GM18526 (cell line): ENCODE data around the gene RAB19.

Experiments used
- POLR2A ChIP-seq: IDR thresholded peaks from 3 replicates; pipeline ENCODE4 v1.6.1; 2011; ENCODE audit not compliant: insufficient read length; ENCODE audit errors: extremely low read depth

Gene RAB19

DNA sequence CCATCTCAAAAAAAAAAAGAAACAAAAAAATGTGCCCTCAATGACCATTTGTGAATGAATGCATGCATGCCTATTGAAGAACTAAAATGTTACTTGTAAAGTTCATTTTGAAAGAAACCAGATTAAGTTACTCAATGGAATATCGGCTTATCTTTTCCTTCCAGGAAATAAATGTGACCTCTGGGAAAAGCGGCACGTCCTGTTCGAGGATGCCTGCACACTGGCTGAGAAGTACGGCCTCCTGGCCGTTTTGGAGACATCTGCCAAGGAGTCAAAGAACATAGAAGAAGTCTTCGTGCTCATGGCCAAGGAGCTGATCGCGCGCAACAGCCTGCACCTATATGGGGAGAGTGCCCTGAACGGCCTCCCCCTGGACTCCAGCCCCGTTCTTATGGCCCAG, 21.9 kb downstream of the RAB19 start:
- no peak for TF ChIP-seq POLR2A

GRCh38 chr7:140426130-140426529, 22.3 kb downstream of the RAB19 start:
- no peak for TF ChIP-seq POLR2A

DNA sequence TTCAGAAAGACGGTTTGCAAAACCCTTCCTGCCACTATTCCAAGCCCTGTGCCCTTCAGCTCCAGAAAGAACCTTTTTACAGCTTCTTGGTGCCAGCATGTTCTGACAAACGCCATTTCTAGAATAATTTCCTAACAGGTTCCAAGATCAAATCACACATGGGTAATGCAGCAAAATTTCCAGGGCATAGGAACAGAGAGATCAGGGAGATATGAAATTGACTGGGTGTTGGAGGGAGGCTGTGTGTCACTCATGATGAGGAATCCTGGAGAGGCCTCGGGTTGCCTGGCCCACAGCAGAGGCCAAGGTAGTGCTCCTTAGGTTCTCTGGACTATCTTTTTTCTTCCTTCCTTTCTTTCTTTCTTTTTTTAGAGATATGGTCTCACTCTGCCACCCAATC, 29.5 kb downstream of the RAB19 start:
- TF ChIP-seq POLR2A: no peak

DNA sequence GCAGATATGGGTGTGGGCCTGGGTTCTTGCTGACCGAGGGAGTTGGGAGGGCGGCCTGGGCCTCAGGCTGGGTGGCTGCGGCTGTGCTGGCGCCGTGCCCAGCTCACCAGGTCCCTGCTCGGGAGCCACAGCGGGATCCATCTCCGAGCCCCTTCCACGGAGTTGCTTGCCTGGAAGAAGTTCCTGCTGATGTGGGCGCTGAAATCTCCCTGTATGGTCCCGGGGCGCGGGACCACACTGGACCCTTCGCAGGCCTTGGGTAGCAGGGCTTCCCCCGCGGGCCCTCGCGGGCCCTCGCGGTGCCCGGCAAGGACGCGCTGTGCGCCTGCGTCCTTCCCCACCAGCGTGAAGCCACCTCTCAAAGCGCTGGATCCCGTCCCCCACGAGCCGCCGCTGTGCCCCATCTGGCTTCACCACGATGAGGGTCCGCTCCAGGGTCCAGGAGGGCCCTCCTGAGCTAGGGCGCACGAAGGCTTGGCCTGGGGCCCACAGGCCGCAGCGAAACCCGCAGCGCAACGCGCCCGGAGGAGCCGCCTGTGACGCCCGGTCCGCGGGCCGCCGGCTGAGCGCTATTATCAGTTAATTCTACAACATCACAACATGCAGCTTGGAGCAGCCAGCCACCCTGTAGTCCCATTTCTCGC, 31.5 kb downstream of the RAB19 start:
- no peak for TF ChIP-seq POLR2A

- TF ChIP-seq POLR2A: no peak
Observed at GRCh38 chr7:140439359-140439758, 35.5 kb downstream of the RAB19 start.

DNA sequence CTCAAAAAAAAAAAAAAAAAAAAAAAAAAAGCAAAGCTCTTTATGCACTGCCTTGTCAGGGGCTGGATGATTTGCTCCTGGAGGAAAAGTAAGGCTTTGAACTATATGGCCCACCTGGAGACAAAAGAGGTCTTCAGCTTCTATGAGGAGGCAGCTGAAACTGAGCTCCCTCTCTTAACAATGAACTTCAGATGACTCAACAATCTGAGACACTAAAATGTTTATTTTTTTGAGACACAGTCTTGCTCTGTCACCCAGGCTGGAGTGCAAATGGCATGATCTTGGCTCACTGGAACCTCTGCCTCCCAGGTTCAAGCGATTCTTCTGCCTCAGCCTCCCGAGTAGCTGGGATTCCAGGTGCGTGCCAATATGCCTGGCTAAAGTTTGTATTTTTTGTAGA, 36.7 kb downstream of the RAB19 start:
- no peak for TF ChIP-seq POLR2A

GRCh38 chr7:140441519-140441918, 37.7 kb downstream of the RAB19 start:
- no peak for TF ChIP-seq POLR2A

GRCh38 chr7:140446467-140446866, 42.6 kb downstream of the RAB19 start:
- no peak for TF ChIP-seq POLR2A

- no peak for TF ChIP-seq POLR2A
Observed at GRCh38 chr7:140447841-140448240, 44.0 kb downstream of the RAB19 start.

DNA sequence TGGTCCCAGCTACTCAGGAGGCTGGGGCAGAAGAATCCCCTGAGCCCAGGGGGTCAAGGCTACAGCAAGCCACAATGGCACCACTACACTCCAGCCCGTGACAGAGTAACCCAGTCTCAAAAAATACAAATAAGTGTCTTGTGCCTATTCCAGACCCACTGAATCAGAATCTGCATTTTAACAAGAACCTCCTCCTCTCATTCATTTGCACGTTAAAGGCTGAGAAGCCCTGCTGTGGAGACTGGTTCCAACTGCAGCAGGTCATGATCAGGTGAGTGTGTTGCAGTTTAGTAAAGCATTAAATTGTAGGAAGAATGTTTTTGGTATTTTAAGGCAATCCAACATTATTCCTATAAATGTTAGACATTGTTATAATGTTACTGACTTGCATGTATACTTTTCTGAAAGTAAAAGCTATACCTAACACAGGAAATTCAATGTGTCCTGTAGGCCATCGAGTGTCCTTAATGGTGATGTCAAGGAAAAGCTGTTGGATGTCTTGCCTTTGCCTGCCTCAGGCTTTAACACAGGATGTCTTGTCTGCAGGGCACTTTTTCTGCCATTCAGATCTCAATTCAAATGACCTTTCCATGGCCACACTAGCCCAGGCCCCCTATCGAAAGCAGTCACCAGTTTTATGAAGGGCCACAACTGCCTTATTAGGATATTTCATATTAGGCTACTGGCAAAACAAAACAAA, 45.1 kb downstream of the RAB19 start:
- TF ChIP-seq POLR2A: no peak

- no peak for TF ChIP-seq POLR2A
Observed at GRCh38 chr7:140451716-140452115, 47.9 kb downstream of the RAB19 start.

- no peak for TF ChIP-seq POLR2A
Observed at GRCh38 chr7:140453273-140453672, 49.4 kb downstream of the RAB19 start.

- no peak for TF ChIP-seq POLR2A
Observed at GRCh38 chr7:140454657-140455015, 50.8 kb downstream of the RAB19 start.

DNA sequence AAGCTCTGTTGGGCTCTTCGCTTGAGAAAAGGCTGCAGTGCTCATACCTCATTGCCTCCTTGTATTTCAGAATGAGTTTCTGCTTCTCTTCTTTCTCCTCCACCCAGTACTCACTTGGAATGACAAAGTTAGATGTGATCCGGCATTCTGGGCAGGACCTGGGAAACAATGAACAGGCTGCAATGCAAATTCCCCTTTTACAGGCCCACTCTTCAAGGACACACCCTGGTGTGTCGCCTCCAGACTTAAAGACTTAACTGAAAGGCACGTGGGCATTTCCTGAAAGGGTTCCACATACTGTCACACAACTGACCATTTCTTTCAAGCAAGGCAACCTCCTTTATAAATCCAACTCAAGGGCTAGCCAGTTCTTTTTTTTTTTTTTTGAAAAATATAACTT, 51.9 kb downstream of the RAB19 start:
- no peak for TF ChIP-seq POLR2A

- no peak for TF ChIP-seq POLR2A
Observed at GRCh38 chr7:140456551-140457051, 52.7 kb downstream of the RAB19 start.

- no peak for TF ChIP-seq POLR2A
Observed at GRCh38 chr7:140458201-140458600, 54.3 kb downstream of the RAB19 start.

DNA sequence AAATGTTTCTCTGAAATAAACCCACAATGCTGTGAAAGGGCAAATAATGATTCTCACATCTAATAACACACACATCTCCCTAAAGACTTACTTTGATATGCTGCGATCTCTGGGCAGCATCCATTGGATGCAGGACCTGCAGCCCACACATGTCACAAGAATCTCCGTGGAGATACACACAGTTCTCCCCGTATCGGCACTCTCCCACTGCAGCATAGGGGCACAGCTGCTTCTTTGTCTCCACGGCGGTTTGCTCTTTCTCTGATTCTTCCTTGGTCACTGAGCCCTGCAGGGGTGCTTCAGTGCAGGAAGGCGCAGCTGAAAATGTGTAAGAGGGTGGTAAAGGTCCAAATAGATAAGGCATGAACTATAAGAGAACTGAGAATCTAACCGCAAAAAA, 55.1 kb downstream of the RAB19 start:
- no peak for TF ChIP-seq POLR2A
